SU-DHL-6 (cell line): ENCODE results near the gene BBS1.

Experiments used
- H2AFZ ChIP-seq: fragments of 200-600 bp; sonication (generic); 2 replicates; pipeline ENCODE4 v1.6.1; 2014; ENCODE audit warnings: low read depth, mild to moderate bottlenecking, moderate library complexity, mixed read lengths, antibody characterized with exemption, low read length; ENCODE audit not compliant: severe bottlenecking
- H3F3A ChIP-seq: fragments of 200-600 bp; shearing (Covaris generic); 2 replicates; pipeline ENCODE4 v1.6.0; 2016; ENCODE audit warnings: antibody characterized with exemption, mild to moderate bottlenecking; ENCODE audit not compliant: insufficient read depth
- H3K27ac ChIP-seq: fragments of 200-600 bp; sonication (generic); 2 replicates; pipeline ENCODE4 v1.5.1; 2016; ENCODE audit warnings: low read depth, mild to moderate bottlenecking, low read length, moderate library complexity, mixed read lengths
- H3K27me3 ChIP-seq: fragments of 200-600 bp; sonication (generic), shearing (Covaris generic); 2 replicates; pipeline ENCODE4 v1.6.0; 2014; ENCODE audit warnings: mild to moderate bottlenecking, low read length
- H3K36me3 ChIP-seq: fragments of 200-600 bp; sonication (generic); 2 replicates; pipeline ENCODE4 v1.6.1; 2014; ENCODE audit warnings: mild to moderate bottlenecking, low read length, mixed read lengths
- H3K4me2 ChIP-seq: fragments of 300-600, 200-600 bp; shearing (Covaris generic), sonication (generic); 2 replicates; pipeline ENCODE4 v1.6.0; 2014; ENCODE audit warnings: low read length, low read depth, mild to moderate bottlenecking; ENCODE audit not compliant: poor library complexity, severe bottlenecking
- H3K4me3 ChIP-seq: fragments of 200-600 bp; sonication (generic); 2 replicates; pipeline ENCODE4 v1.5.1; 2014; ENCODE audit warnings: antibody characterized with exemption, low read length, mild to moderate bottlenecking, mixed read lengths; ENCODE audit not compliant: insufficient read depth, poor library complexity, severe bottlenecking
- H3K79me2 ChIP-seq: fragments of 200-600 bp; sonication (generic); 2 replicates; pipeline ENCODE4 v1.6.1; 2014; ENCODE audit warnings: mild to moderate bottlenecking, low read length, moderate library complexity; ENCODE audit not compliant: insufficient read depth
- H3K9ac ChIP-seq: fragments of 200-600 bp; sonication (generic); 2 replicates; pipeline ENCODE4 v1.7.0; 2014; ENCODE audit warnings: mild to moderate bottlenecking, low read length
- H3K9me2 ChIP-seq: fragments of 200-600 bp; sonication (generic); replicated peaks from 2 replicates; pipeline ENCODE4 v1.6.1; 2014; ENCODE audit warnings: low read length; ENCODE audit not compliant: insufficient read depth
- H3K9me3 ChIP-seq: fragments of 200-600 bp; sonication (generic); 2 replicates; pipeline ENCODE4 v1.6.1; 2014; ENCODE audit warnings: low read length, mixed read lengths; ENCODE audit not compliant: insufficient read depth
- H4K20me1 ChIP-seq: fragments of 200-600 bp; sonication (generic); 2 replicates; pipeline ENCODE4 v1.6.1; 2014; ENCODE audit warnings: low read depth, mild to moderate bottlenecking, antibody characterized with exemption, low read length, moderate library complexity, mixed read lengths
- EZH2phosphoT487 ChIP-seq: fragments of 200-600 bp; sonication (generic), shearing (Covaris generic); conservative IDR thresholded peaks from 2 replicates; pipeline ENCODE4 v1.6.1; 2018; ENCODE audit warnings: mild to moderate bottlenecking, antibody characterized with exemption, low read length, moderate library complexity, mixed read lengths
- TF ChIP-seq, protein P1 (sequence below): fragments of 200-600 bp; sonication (generic); IDR thresholded peaks from one replicate; pipeline ENCODE4 v1.5.1; 2017; ENCODE audit warnings: antibody characterized with exemption, mild to moderate bottlenecking, low read length, moderate library complexity; ENCODE audit not compliant: insufficient read depth, poor library complexity, severe bottlenecking

Gene BBS1

GRCh38 chr11:66548041-66548440 is 37.6 kb downstream of the BBS1 start:
- Histone ChIP-seq H4K20me1 (no peaks in the 10 kb centered on the region), H2AFZ (no peak overlapping the region), H3K9me3 (no peaks in the 10 kb centered on the region), H3F3A (peaks cover 16% of the 10 kb centered on the region), H3K79me2 (no peaks in the 10 kb centered on the region), H3K9me2 (no peaks in the 10 kb centered on the region), H3K4me3 (no peak overlapping the region), H3K9ac (no peak overlapping the region), H3K36me3 (no peaks in the 10 kb centered on the region), H3K4me2 (no peak overlapping the region), H3K27ac (no peak overlapping the region), H3K27me3 (no peaks in the 10 kb centered on the region)
- TF ChIP-seq, protein P1, sequence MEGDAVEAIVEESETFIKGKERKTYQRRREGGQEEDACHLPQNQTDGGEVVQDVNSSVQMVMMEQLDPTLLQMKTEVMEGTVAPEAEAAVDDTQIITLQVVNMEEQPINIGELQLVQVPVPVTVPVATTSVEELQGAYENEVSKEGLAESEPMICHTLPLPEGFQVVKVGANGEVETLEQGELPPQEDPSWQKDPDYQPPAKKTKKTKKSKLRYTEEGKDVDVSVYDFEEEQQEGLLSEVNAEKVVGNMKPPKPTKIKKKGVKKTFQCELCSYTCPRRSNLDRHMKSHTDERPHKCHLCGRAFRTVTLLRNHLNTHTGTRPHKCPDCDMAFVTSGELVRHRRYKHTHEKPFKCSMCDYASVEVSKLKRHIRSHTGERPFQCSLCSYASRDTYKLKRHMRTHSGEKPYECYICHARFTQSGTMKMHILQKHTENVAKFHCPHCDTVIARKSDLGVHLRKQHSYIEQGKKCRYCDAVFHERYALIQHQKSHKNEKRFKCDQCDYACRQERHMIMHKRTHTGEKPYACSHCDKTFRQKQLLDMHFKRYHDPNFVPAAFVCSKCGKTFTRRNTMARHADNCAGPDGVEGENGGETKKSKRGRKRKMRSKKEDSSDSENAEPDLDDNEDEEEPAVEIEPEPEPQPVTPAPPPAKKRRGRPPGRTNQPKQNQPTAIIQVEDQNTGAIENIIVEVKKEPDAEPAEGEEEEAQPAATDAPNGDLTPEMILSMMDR: no peak
- no peak for TF ChIP-seq EZH2phosphoT487

DNA sequence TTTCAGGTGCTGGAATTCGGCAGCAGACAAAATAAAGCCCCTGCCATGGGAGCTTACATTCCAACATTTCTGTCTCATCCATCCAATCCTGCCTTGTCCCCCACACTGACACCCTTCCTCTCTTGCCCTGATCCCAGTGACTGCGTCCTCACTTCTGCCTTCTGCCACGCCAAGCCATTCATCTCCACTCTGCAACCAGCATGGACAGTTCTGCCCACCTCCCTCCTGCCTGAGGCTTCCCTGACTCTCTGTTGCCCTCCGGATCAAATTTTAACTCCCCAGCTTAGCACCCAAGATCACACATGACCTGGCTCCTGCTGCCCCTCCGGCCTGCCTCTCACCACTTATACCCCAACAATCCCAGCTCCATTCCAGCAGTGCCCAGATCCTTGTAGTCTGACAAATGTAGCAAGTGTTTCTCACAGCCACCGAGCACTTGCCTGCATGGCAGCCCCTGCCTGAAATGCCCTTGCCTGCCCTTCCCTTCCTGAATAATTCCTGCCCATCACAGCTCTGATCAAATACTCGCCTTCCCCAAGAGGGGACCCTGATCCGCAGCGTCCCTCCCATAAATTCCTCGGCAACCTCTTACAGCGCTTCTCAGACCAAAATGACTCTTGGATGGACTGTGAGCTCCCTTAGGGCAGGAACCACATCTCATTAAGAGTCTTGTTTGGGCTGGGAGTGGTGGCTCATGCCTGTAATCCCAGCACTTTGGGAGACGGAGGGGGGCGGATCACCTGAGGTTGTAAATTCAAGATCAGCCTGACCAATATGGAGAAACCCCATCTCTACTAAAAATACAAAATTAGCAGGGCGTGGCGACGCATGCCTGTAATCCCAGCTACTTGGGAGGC is 38.6 kb downstream of the BBS1 start:
- H3K9ac ChIP-seq: no peak overlapping the region
- no peaks in the 10 kb centered on the region for H4K20me1 ChIP-seq
- no peaks in the 10 kb centered on the region for H3K9me3 ChIP-seq
- peaks cover 16% of the 10 kb centered on the region for H3F3A ChIP-seq
- TF ChIP-seq, protein P1: no peak
- TF ChIP-seq EZH2phosphoT487: no peak
- H2AFZ ChIP-seq: no peak overlapping the region
- no peaks in the 10 kb centered on the region for H3K36me3 ChIP-seq
- no peaks in the 10 kb centered on the region for H3K79me2 ChIP-seq
- H3K9me2 ChIP-seq: no peaks in the 10 kb centered on the region
- no peak overlapping the region for H3K4me3 ChIP-seq
- no peaks in the 10 kb centered on the region for H3K27me3 ChIP-seq
- H3K27ac ChIP-seq: no peak overlapping the region
- no peak overlapping the region for H3K4me2 ChIP-seq

- Histone ChIP-seq H3K79me2 (no peaks in the 10 kb centered on the region), H3K4me3 (no peak overlapping the region), H3F3A (peaks cover 9% of the 10 kb centered on the region), H4K20me1 (no peaks in the 10 kb centered on the region), H3K36me3 (no peaks in the 10 kb centered on the region), H3K4me2 (no peak overlapping the region), H3K9me3 (no peaks in the 10 kb centered on the region), H3K9me2 (no peaks in the 10 kb centered on the region), H2AFZ (no peak overlapping the region), H3K27ac (no peak overlapping the region), H3K27me3 (no peaks in the 10 kb centered on the region), H3K9ac (no peak overlapping the region)
- no peak for TF ChIP-seq EZH2phosphoT487
- TF ChIP-seq, protein P1: no peak
Observed at GRCh38 chr11:66549696-66550095, 39.3 kb downstream of the BBS1 start.
